ENCODE measurements around the gene ERCC2.
A peak's percentile ranks its signal among the peaks of the same experiment; 100 is the strongest.
"Not testable (repeated sequence)": the region's sequence is repeated elsewhere in the genome, so short reads cannot be mapped to it uniquely, and the experiment has no call there.

Gene ERCC2

GRCh38 chr19:45354241-45354842 is 16.0 kb downstream of the ERCC2 start:
- DNase-seq (no peak), ATAC-seq (no peak)

GRCh38 chr19:45352914-45353796 is 17.2 kb downstream of the ERCC2 start:
- ATAC-seq (no peak), DNase-seq (no peak)

- DNase-seq: no peak
- no peak for ATAC-seq
Observed at GRCh38 chr19:45352471-45352870, 17.9 kb downstream of the ERCC2 start.

GRCh38 chr19:45352062-45352461 is 18.3 kb downstream of the ERCC2 start:
- ATAC-seq (no peak), DNase-seq (no peak)

- DNase-seq (no peak), ATAC-seq (no peak)
Observed at GRCh38 chr19:45351401-45351952, 18.9 kb downstream of the ERCC2 start.

- DNase-seq (no peak), ATAC-seq (no peak)
Observed at GRCh38 chr19:45350477-45351058, 19.8 kb downstream of the ERCC2 start.

GRCh38 chr19:45349430-45349941 is 20.9 kb downstream of the ERCC2 start:
- no peak for ATAC-seq

GRCh38 chr19:45349126-45349415 is 21.3 kb downstream of the ERCC2 start:
- ATAC-seq (no peak), DNase-seq (no peak)

More at GRCh38 chr19:45349430-45349941, 20.9 kb downstream of the ERCC2 start:
- no peak for DNase-seq

- no peak for DNase-seq
- no peak for ATAC-seq
Observed at GRCh38 chr19:45348367-45349125, 21.8 kb downstream of the ERCC2 start.

GRCh38 chr19:45347570-45348366 is 22.6 kb downstream of the ERCC2 start:
- no peak for DNase-seq
- ATAC-seq: no peak

GRCh38 chr19:45346449-45346848 is 23.9 kb downstream of the ERCC2 start:
- no peak for DNase-seq
- no peak for ATAC-seq

- ATAC-seq (no peak), DNase-seq (no peak)
Observed at GRCh38 chr19:45345506-45345860, 24.9 kb downstream of the ERCC2 start.

GRCh38 chr19:45344621-45345505 is 25.5 kb downstream of the ERCC2 start:
- no peak for ATAC-seq
- DNase-seq: no peak

GRCh38 chr19:45342911-45343310 is 27.5 kb downstream of the ERCC2 start:
- DNase-seq: no peak
- ATAC-seq: no peak

- ATAC-seq (no peak), DNase-seq (no peak)
Observed at GRCh38 chr19:45340899-45341453, 29.4 kb downstream of the ERCC2 start.

- DNase-seq (peak; percentile 45), ATAC-seq (no peak)
Observed at GRCh38 chr19:45340232-45340898, 30.0 kb downstream of the ERCC2 start, which contains the start of gene KLC3. KLC3 (plus strand) TSS chr19:45340750; CDS start chr19:45345542, 4,792 bp downstream.

- DNase-seq (no peak), ATAC-seq (no peak)
Observed at GRCh38 chr19:45339629-45340028, 30.7 kb downstream of the ERCC2 start.

GRCh38 chr19:45336696-45337251 is 33.6 kb downstream of the ERCC2 start:
- DNase-seq: no peak
- ATAC-seq: no peak

GRCh38 chr19:45334881-45335280 is 35.5 kb downstream of the ERCC2 start:
- not testable (repeated sequence) for ATAC-seq, DNase-seq
